T47D (cell line): Measurements from ENCODE around the gene ZNF142.
A peak's percentile ranks its signal among the peaks of the same experiment; 100 is the strongest.

ENCODE experiments used
- DNase-seq, 2 experiments: peaks; one replicate each; pipeline versions ENCODE4 v3.0.0 to v3.0.0-alpha.2; 2011 to 2012; ENCODE audit warnings: low read depth in 1 of 2, low spot score in 1 of 2
- JUND ChIP-seq: IDR thresholded peaks from 2 replicates; pipeline ENCODE4 v1.6.1; 2012; ENCODE audit warnings: low read depth
- in situ Hi-C: cut with HindIII; loops from 2 replicates; pipeline ENCODE4 v1.10.0; 2016; ENCODE audit warnings: low sequenced_read_pairs, low pct_unique_long_range_greater_than_20kb

ZNF142 gene

DNA sequence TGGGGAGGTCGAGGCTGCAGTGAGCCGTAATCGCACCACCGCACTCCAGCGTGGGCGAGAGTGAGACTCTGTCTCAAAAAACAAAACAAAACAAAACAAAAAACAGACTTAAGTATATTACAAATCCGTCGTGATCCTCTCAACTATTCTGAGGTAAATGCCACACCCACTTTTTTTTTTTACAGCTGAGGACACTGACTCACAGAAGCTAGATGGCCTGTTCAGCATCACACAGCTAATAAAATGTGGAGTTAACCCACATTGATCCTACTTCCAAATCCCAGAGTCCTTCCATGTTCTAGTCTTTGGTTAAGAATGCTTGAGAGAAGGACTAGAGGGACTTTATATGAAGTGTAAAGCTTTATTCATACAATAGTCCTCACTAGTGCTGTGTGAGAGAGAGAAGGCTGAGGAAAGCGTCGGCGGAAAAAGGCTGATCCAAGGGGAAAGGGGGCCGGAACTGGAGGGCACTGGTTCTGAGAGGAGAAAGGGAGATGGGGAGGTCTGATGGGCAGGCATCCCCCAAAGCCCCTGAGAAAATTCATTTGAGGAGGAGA, 11.8 kb upstream of the ZNF142 start:
- TF ChIP-seq JUND, result no peak
- in situ Hi-C loops, result no loop called here
- DNase-seq, result no peak

GRCh38 chr2:218664653-218665052, 5.2 kb upstream of the ZNF142 start:
- TF ChIP-seq JUND, result no peak
- DNase-seq, result no peak
- in situ Hi-C loops, result no loop called here

DNA sequence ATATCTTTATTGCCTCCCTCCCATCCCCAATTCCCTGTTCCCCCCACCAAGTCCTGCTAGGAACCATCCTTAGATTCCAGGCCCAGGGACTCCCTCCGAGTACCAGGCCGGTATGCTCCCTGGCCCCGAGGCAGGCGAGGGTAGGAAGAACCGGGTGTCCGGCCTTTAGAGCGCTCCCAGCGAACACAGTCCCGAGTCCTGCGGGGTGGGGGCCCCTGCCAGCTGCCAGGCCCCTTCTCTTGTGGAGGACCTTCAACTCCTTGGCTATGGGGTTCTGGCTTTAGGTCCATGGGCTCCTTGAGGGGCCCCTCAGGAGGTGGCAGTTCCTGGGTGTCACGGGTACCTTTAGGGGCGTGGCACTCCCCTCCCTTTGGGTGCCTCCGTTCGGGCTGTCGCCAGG, 4.5 kb upstream of the ZNF142 start:
- in situ Hi-C loops, result no loop called here
- TF ChIP-seq JUND, result no peak
- no peak for DNase-seq

DNA sequence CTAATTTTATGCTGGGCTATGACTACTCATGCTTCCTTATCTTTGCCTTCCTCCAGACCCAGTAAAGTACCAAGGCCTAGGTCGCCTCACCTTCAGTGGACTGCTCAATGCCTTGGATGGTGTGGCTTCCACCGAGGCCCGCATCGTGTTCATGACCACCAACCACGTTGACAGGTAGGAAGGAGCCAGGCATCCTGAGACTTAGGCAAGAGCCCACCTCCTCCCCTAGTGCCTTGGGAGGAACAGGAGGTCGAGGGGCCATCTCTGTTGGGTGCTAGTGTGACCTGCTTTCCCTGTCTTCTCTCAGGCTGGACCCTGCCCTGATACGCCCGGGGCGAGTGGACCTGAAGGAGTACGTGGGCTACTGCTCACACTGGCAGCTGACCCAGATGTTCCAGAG, 3.4 kb upstream of the ZNF142 start:
- TF ChIP-seq JUND, result no peak
- no peak for DNase-seq
- in situ Hi-C loops, result no loop called here

GRCh38 chr2:218662377-218662776, 3.0 kb upstream of the ZNF142 start:
- no peak for TF ChIP-seq JUND
- in situ Hi-C loops, result no loop called here
- DNase-seq, result no peak

GRCh38 chr2:218659988-218660358, 550 bp upstream of the ZNF142 start:
- DNase-seq, result no peak
- TF ChIP-seq JUND, result no peak
- in situ Hi-C loops, result no loop called here

DNA sequence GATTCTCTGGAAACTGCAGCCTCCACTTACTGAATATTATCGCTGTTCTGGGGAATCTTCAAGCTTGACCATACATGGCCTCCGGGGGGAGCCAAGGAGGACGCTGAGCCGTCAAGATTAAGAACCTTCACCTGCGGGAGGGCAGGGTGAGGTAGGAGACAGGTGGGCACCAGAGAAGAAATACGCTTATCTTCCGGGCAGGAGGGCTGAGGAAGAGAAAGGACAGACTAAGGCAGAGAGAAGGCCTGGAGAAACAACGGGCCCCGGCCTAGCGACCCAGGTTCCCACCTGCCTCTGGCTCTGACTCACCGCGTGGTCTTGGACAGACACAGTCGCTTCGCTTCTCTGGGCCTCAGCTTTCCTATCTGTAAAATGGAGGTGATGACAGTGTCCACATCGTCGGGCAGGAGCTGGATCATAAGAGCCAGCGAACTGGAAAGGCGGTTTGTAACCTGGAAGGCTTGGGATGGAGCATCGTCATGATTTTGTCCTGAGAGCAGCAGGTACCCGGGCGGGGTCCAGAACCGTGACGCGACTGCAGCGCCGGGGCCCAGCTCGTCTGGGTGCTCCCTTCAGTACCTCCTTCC, 659 bp downstream of the ZNF142 start:
- DNase-seq, result peak; percentile 18 to 53
- TF ChIP-seq JUND, result no peak
- in situ Hi-C loops, result no loop called here

GRCh38 chr2:218655751-218656150, 3.7 kb downstream of the ZNF142 start:
- TF ChIP-seq JUND, result no peak
- DNase-seq, result no peak
- in situ Hi-C loops, result no loop called here

DNA sequence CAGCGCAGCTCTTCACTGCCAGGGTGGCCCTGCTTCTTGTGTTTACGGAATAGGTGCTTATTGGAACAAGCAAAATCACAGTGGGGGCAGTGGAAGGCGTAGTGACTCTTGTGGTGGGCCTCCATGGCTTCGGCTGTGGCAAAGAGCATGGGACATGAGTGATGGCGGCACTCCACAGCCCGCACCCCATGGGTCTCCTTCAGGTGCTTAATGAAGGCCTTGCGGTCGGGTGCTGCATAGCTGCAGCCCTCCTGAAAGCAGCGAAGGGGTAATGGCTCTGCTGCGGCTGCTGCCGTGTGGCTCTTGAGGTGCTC, 10.7 kb downstream of the ZNF142 start:
- no peak for DNase-seq
- TF ChIP-seq JUND, result no peak
- in situ Hi-C loops, result no loop called here

- TF ChIP-seq JUND, result no peak
- in situ Hi-C loops, result no loop called here
- peak; percentile 40 to 65 for DNase-seq
Observed at GRCh38 chr2:218648088-218648786, 11.2 kb downstream of the ZNF142 start.

GRCh38 chr2:218645126-218645525, 14.3 kb downstream of the ZNF142 start:
- TF ChIP-seq JUND, result no peak
- in situ Hi-C loops, result no loop called here
- DNase-seq, result no peak

- in situ Hi-C loops, result no loop called here
- no peak for DNase-seq
- TF ChIP-seq JUND, result no peak
Observed at GRCh38 chr2:218644721-218645120, 14.7 kb downstream of the ZNF142 start.

DNA sequence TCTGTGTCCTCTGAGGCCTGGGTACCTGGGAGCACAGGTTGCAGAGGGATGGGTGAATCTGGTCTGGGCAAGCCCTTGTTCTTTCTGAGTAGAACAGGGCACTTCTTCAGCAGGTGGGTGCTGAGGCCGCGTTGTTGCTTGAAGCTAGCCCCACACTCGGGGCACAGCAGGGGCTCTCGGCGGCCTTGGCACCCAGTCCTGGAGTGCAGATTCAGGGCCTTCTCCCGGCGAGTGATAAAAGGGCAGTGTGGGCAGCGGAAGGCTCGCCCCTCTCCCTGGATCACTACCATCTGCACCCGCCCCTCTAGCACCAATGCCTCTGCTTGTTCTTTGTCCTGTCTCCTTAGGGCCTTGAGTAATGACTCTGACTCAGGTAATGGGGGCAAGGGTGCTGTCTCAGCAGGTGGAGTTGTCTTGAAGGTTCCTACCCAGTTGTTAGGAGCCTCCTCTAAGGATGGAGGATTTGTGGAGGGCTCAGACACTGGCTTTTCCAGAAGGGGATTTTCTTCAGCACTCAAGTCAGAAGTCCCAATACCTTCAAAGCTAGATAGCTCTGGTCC, 15.6 kb downstream of the ZNF142 start:
- in situ Hi-C loops, result no loop called here
- DNase-seq, result no peak
- TF ChIP-seq JUND, result no peak
